ENCODE results near the gene SORCS1. TPM values are rescaled to one million over a fixed set of nuclear protein-coding genes. Genes with fewer than 3 reads are reported as not detected.

SORCS1 gene
- total RNA-seq, 1 experiment from 2014 or later: not detected

DNA sequence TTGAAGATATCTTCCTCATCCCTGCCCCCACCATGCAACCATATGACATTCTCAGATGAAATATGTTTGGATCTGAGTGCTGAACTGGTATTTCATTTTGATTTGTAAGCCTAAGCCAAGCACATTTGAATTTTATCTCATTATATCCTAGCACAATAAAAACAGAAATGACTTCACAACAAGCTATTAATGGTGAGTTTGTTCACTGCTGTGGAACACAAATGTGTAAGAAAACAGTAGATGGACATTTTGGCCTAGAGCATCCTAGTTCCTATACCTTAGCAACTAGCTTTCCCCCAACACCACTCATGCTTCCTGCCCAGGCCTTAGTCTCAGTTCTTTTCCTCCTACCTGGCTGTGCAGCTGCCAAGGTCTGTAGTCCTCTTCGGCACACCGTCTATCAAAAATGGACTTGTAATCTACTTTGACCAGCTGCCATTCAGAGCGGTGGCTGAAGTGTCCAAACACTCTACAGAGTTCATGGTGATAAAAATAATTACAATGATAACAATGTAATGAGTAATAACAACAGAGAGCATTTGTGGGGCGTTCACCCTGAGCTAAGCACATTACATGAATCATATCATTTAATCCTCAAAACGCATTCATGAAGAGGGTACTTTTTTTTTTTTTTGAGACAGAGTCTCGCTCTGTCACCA lies 491.9 kb downstream of the SORCS1 start:
- peaks cover 33 to 44% of the 10 kb centered on the region in 2 experiments; a peak in 2 of 4 replicates for H3K9me3 ChIP-seq (ENCODE audit: control insufficient read depth in 1 of 2, insufficient read depth in 1 of 2, low read depth in 1 of 2, low read length in 2 of 2)
- no peak overlapping the region for H3K4me3 ChIP-seq (replicated peaks in 1 of 2; ENCODE audit: low read depth in 1 of 2, low read length in 2 of 2)
- DNase-seq (ENCODE audit: low read depth, low spot score): no peak
- no peak overlapping the region for H2AFZ ChIP-seq (ENCODE audit: low read depth, low read length, poor library complexity, severe bottlenecking)
- TF ChIP-seq EZH2 (IDR thresholded peaks at IDR 0.05): no peak
- no peak for TF ChIP-seq CBX3 (IDR thresholded peaks at IDR 0.05; ENCODE audit: low read depth)
- TF ChIP-seq, protein P1, sequence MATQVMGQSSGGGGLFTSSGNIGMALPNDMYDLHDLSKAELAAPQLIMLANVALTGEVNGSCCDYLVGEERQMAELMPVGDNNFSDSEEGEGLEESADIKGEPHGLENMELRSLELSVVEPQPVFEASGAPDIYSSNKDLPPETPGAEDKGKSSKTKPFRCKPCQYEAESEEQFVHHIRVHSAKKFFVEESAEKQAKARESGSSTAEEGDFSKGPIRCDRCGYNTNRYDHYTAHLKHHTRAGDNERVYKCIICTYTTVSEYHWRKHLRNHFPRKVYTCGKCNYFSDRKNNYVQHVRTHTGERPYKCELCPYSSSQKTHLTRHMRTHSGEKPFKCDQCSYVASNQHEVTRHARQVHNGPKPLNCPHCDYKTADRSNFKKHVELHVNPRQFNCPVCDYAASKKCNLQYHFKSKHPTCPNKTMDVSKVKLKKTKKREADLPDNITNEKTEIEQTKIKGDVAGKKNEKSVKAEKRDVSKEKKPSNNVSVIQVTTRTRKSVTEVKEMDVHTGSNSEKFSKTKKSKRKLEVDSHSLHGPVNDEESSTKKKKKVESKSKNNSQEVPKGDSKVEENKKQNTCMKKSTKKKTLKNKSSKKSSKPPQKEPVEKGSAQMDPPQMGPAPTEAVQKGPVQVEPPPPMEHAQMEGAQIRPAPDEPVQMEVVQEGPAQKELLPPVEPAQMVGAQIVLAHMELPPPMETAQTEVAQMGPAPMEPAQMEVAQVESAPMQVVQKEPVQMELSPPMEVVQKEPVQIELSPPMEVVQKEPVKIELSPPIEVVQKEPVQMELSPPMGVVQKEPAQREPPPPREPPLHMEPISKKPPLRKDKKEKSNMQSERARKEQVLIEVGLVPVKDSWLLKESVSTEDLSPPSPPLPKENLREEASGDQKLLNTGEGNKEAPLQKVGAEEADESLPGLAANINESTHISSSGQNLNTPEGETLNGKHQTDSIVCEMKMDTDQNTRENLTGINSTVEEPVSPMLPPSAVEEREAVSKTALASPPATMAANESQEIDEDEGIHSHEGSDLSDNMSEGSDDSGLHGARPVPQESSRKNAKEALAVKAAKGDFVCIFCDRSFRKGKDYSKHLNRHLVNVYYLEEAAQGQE (IDR thresholded peaks at IDR 0.05; ENCODE audit: low read depth): no peak
- no peak for TF ChIP-seq JUND (IDR thresholded peaks at IDR 0.05)
- TF ChIP-seq TCF7L2 (IDR thresholded peaks at IDR 0.05; ENCODE audit: borderline replicate concordance, extremely low read depth, insufficient read depth, insufficient read length): no peak
- intact Hi-C loops (cut with micrococcal nuclease): no loop called here
- no peak for ATAC-seq
- H3K9me2 ChIP-seq (ENCODE audit: insufficient read depth): no peaks in the 10 kb centered on the region
- H3K9ac ChIP-seq (ENCODE audit: low read length): no peak overlapping the region
- no peaks in the 10 kb centered on the region for H4K20me1 ChIP-seq (ENCODE audit: insufficient read depth)
- H3K79me2 ChIP-seq (ENCODE audit: insufficient read depth, low read length): no peaks in the 10 kb centered on the region
- POLR2A ChIA-PET: no interaction called here
- CTCF ChIA-PET: no interaction called here
- H3K4me1 ChIP-seq (ENCODE audit: control insufficient read depth in 1 of 2, insufficient read depth in 2 of 2, low read length in 2 of 2): no peaks in the 10 kb centered on the region
- H3K4me2 ChIP-seq (ENCODE audit: low read length): no peak overlapping the region
- no peaks in the 10 kb centered on the region for H3K27me3 ChIP-seq (ENCODE audit: insufficient read depth, low read length)
- no peak overlapping the region for H3K27ac ChIP-seq (ENCODE audit: low read depth, low read length)
- RAD21 ChIA-PET (ENCODE audit: low non-redundant PET in 1 of 2, low total read pairs in 2 of 2, uncharacterized antibody in 2 of 2, unreplicated experiment in 2 of 2): no interaction called here
- H3K36me3 ChIP-seq (ENCODE audit: control insufficient read depth in 1 of 2, insufficient read depth in 2 of 2, low read length in 2 of 2): no peaks in the 10 kb centered on the region
- BruUV-seq (replicated peaks): no TSS peak

DNA sequence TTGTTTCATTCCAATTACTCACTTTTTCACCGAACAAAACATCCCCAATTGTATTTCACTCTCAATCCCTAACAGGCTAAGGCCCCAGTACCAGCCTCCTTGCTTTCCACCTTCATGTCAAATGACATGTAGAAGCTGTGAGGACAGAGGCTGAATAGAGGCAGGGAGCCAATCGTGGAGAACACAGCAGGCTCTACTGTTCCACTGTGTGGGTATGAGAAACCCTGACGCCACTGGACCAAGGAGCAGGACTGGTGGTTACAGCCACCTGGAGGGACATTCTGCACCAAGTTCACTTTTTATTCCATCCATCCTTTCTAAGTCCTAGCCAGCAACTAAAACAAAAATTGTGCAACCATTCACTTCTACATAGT lies 502.8 kb downstream of the SORCS1 start:
- no peaks in the 10 kb centered on the region for H3K9me2 ChIP-seq (ENCODE audit: insufficient read depth)
- H3K9me3 ChIP-seq (ENCODE audit: control insufficient read depth in 1 of 2, insufficient read depth in 1 of 2, low read depth in 1 of 2, low read length in 2 of 2): peaks cover 24 to 26% of the 10 kb centered on the region in 2 experiments; a peak in 2 of 4 replicates
- no peaks in the 10 kb centered on the region for H3K36me3 ChIP-seq (ENCODE audit: control insufficient read depth in 1 of 2, insufficient read depth in 2 of 2, low read length in 2 of 2)
- H3K4me2 ChIP-seq (ENCODE audit: low read length): no peak overlapping the region
- intact Hi-C loops (cut with micrococcal nuclease): no loop called here
- DNase-seq (ENCODE audit: low read depth, low spot score): no peak
- no peak overlapping the region for H2AFZ ChIP-seq (ENCODE audit: low read depth, low read length, poor library complexity, severe bottlenecking)
- CTCF ChIA-PET: no interaction called here
- no peak for ATAC-seq
- POLR2A ChIA-PET: no interaction called here
- RAD21 ChIA-PET (ENCODE audit: low non-redundant PET in 1 of 2, low total read pairs in 2 of 2, uncharacterized antibody in 2 of 2, unreplicated experiment in 2 of 2): no interaction called here
- H4K20me1 ChIP-seq (ENCODE audit: insufficient read depth): no peaks in the 10 kb centered on the region
- BruUV-seq (replicated peaks): no TSS peak
- H3K4me1 ChIP-seq (ENCODE audit: control insufficient read depth in 1 of 2, insufficient read depth in 2 of 2, low read length in 2 of 2): no peaks in the 10 kb centered on the region; a peak in 1 of 4 replicates
- no peak overlapping the region for H3K9ac ChIP-seq (ENCODE audit: low read length)
- no peaks in the 10 kb centered on the region for H3K27me3 ChIP-seq (ENCODE audit: insufficient read depth, low read length)
- no peak overlapping the region for H3K4me3 ChIP-seq (replicated peaks in 1 of 2; ENCODE audit: low read depth in 1 of 2, low read length in 2 of 2)
- no peaks in the 10 kb centered on the region for H3K79me2 ChIP-seq (ENCODE audit: insufficient read depth, low read length)
- no peak overlapping the region for H3K27ac ChIP-seq (ENCODE audit: low read depth, low read length)
- TF ChIP-seq RAD21 (IDR thresholded peaks at IDR 0.05; ENCODE audit: low read depth): no peak
- TF ChIP-seq ELF1 (IDR thresholded peaks at IDR 0.05; ENCODE audit: borderline replicate concordance, low read depth): no peak
- TF ChIP-seq CEBPB (IDR thresholded peaks at IDR 0.05; ENCODE audit: low read depth): no peak
- TF ChIP-seq YY1 (IDR thresholded peaks at IDR 0.05; ENCODE audit: extremely low read depth, insufficient replicate concordance, low read depth, low read length): no peak
- TF ChIP-seq SP1 (IDR thresholded peaks at IDR 0.05; ENCODE audit: low read depth): no peak
- TF ChIP-seq, protein P1 (IDR thresholded peaks at IDR 0.05; ENCODE audit: low read depth): no peak
- no peak for TF ChIP-seq EGR1 (IDR thresholded peaks at IDR 0.05; ENCODE audit: low read depth)

All from HCT116 (cell line).